GM04504 (cell line): Measurements from ENCODE around the gene VAV2.
"Not testable (repeated sequence)": the region's sequence is repeated elsewhere in the genome, so short reads cannot be mapped to it uniquely, and the experiment has no call there.

Source experiments
- DNase-seq: peaks from one replicate; pipeline ENCODE4 v3.0.0-alpha.2; 2012; ENCODE audit warnings: low read depth

Gene VAV2

GRCh38 chr9:133914442-133915342 is 77.4 kb downstream of the VAV2 start:
- no peak for DNase-seq

DNA sequence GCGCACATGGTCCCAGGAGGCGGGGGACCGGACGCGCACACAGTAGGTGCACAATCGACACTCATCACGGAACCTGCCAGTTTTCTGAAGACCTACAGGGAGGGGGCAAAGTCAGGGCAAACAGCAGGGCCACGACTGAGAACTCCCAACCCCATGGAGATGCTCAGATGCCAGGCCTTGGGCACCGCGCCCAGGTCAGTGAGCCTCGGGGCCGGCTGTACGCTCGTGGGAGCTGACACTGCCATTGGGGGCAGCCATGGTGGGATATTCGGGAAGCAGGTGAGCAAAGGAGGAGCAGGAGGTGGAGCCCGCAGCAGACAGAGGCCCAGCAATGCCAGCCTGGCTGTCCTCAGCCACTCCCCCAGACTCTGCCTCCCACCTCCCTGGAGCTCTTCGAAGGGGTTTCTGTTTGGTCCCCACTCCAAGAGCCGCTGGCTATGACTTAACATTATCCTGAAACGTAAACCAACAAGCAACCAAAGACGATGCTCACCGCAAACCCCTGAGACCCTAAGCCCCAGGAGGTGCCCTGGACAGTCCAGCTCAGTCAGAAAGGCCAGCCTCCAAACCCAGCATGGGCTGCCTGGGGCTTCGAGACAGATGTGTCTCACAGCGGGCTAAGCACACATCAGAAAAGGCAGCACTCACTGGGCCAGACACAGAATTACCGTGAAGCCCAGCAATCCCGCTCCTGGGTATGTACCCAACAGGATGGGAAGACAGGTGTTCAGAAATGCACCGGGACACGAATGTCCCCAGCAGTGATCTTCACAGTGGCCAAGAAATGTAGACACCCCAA is 78.4 kb downstream of the VAV2 start:
- DNase-seq: no peak

DNA sequence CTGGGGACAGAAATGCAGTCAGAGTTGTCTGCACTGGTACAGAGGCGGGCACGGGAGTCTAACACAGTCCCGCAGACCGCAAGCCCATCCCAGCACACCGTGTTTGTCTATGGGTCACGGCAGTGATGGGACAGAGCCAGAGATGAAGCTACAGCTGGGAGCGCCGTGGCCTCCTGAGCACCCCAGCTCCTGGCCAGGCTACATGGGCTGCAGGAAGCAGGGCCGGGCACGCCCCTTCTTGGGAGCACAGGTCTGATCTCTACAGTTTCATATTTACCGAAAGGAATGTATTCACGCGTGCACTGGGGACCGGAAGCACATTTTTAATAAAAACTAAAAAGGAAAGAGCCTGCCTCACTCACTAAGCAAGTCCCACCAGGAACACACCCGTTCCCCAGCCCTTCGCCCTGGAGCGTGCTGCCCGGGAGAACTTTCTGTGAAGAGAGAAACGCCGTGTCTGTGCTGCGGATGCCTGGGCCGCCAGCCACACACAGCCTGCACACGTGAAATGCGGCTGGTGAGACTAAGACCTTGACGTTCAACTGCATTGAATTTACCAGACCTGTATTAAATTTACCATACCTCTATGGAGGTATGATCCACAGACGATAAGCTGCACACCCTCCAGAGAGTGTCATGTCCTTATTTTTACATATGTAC is 81.1 kb downstream of the VAV2 start:
- no peak for DNase-seq

DNA sequence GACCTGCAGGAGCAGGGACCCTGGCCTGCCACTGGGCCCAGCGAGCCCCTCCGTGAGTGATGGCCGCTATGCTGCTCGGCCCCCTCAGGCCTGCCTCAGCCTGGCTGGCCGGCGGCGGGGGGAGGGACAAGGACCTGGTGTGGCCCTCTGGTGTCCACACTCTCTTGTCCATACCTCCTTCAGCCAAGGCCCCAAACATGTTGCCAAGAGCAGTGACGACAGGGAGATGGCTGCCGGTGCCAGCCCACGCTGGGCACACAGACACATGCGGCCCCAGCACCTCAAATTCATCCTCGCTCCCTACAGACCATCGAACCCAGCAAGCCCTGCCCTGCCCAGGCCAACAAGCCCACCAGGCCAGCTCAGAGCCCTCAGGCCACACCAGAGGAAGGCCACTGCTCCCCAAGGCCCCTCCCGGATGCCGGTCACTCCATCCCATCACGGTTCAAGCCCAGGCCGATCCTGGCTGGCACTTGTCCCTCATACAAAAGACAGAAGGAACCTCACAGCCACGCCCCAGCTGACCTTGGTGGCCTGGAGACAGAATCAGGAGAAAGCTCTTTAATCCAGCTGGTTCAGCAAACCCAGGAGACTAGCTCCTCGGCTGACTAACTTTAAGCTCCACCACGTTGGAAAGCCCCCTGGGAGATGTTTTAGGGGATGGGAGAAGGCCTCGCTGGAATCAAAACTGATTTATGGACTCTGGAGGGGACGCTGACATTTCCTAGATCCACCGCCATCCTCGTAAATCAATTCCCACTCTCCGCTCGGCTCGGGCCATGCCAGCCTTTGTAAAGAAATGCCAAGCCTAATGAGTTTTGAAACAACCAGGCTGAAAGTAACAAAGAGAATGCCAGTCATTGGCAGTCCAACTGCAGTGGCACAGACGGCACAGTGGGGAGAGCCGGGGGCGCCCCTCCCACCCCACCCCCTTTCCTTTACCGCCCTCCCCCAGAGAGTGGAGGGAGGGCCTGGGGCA is 84.9 kb downstream of the VAV2 start:
- DNase-seq: no peak

GRCh38 chr9:133906218-133906617 is 85.9 kb downstream of the VAV2 start:
- DNase-seq: no peak

- DNase-seq: no peak
Measured at GRCh38 chr9:133905493-133905892, 86.6 kb downstream of the VAV2 start.

- no peak for DNase-seq
Measured at GRCh38 chr9:133904346-133905090, 87.6 kb downstream of the VAV2 start.

GRCh38 chr9:133901184-133901835 is 90.8 kb downstream of the VAV2 start:
- DNase-seq: no peak

- DNase-seq: peak; percentile 26
Measured at GRCh38 chr9:133897675-133898074, 94.4 kb downstream of the VAV2 start.

- not testable (repeated sequence) for DNase-seq
Measured at GRCh38 chr9:133896007-133896406, 96.1 kb downstream of the VAV2 start.

DNA sequence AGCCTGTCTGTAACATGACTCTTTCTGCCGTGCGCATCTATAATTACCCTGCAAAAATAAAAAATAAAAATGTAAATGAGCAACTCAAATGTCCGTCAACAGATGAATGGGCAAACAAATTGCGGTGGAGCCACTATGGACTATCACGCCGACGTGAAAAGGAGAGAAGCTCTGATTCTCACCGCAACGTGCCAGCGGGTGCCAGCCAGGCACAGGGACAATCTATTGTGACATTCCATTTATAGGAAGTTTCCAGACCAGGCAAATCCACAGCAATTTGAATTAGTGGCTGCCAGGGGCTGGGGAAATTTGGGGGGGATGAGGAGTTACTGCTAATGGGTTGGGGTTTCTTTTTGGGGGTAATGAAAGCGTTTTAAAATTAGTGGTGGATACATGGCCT is 96.8 kb downstream of the VAV2 start:
- no peak for DNase-seq

DNA sequence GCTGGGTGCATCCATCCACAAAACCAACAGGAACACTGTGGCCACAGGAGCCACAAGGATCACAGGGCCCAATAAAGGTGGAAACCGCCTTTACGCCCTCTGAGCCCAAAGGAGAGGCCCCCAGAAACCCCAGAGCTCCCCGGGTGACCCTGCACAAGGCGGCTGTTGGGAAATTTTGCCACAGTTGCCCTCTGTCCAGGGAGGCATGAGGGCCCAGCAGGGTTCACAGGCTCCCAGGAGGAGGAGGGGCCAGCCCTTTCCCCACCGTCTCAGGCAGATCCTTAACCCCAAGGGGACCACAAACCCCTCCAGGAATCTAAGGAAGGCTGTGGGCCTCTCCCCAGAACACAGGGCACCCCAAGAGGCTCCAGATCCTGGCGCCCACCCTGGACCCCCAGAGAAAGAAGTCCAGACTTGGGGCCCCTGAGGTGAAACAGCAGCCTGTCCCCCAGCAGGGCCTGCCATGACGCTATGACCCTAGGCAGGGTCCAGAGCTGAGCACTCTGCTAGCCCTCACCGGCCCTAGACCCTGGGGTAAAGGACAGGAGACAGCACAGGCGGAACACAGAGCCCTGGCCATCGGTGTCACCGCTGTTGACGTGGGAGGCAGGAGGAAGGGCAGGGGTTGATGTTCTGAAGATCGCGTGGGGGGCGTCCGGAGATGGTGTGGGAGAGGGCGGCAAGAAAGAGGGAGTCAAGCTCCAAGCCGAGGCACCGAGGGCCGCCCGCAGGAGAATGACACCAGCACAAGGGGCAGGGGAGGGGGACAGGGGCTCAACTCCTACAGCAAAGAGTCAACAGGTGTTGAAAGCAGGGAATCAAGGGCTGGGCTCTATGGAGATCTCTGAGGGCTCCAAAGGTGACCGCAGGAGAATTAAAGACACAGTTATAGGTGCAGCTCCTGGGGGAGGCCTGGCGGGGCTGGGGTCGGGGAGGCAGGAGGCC is 97.5 kb downstream of the VAV2 start:
- DNase-seq: no peak

GRCh38 chr9:133893191-133893994 is 98.7 kb downstream of the VAV2 start:
- no peak for DNase-seq

GRCh38 chr9:133892193-133892920 is 99.8 kb downstream of the VAV2 start:
- DNase-seq: no peak

GRCh38 chr9:133891741-133892140 is 100.4 kb downstream of the VAV2 start:
- no peak for DNase-seq

DNA sequence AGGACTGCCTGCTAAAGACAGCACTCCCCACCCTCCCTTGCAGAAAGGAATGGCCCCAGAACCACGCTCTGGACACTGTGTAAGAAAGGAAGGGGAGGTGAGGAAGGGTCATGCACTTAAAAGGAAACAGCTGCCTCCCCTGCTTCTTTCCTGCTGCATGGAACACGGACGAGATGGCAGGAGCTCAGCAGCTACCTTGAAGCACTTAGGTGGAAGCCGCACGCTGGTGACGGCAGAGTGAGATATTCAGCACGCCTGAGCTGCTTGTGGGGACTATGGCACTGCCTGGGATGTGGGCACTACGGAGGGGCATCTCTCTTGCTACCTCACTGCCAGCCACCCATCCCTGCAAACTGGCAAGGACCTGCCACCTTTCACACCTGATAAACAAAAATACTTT is 101.5 kb downstream of the VAV2 start:
- no peak for DNase-seq

GRCh38 chr9:133889584-133890301 is 102.4 kb downstream of the VAV2 start:
- peak; percentile 5 for DNase-seq
